CMK (cell line): ENCODE measurements around the gene PDK3.

Source experiments
- DNase-seq: peaks from one replicate; pipeline ENCODE4 v3.0.0-alpha.2; 2010; ENCODE audit warnings: low read depth

Gene PDK3

DNA sequence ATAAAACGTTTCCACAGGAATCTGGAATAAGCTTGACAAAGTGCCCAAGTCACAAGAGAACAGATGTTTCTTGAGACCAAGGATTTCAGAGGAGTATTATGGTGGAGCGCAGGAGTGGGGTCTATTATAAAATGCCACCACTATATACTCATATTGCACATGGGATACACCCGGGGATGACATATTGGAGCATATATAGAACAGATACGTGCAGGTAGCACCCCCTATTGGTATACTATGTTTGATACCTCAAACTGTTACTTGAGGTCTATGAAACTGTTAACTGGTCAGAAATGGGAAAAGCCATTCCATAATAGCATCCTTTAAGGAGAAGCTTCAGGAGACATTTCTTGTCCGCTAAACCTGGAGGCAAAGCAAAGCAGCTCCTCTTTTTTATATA lies 96.0 kb downstream of the PDK3 start:
- DNase-seq: no peak

DNA sequence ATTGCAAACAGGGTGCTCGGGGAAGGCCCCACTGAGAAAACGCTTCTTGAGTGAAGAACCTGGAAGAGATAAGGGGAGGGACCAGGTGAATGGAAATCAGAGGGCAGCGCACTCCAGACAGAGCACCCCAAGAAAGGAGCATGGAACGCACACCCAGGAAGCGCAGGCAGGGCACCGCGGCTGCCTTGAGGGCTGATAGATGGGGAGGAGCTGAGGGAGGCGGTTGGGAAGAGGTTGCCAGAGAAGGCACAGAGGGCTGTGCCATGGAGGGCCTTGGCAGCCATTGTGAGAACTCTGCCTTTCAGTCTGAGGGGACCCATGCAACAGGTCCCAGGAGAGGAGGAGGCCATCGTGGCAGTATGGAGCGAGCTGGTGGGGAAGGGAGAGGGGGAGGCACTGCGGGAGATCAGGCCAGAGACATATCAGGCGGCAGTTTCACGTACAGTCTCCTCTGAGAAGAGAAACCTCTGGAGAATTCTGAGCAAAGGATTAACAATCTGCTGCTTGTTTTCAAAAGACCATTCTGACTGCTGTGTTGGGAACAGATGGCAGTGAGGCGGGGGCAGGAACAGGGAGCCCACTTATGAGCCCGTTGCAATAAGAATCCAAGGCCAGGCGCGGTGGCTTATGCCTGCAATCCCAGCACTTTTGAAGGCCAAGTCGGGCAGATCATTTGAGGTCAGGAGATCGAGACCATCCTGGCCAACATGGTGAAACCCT lies 98.4 kb downstream of the PDK3 start:
- no peak for DNase-seq

DNA sequence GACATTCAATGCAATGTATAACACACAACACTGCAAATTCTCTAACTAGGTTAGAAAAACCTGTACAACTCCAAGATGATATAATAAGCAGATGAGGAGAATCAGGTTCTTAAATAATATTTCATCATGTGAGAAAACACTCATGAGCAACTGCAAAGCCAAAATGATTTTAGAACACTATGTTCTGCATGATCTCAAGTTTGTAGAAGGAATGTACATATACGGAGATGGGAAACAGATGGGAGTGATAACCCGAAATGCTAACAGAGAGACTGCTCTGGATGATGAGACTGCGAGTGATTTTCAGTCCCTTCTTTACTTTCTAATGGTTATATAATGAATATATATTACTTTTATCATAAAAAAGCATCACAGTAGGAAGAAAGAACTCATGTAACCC lies 101.2 kb downstream of the PDK3 start:
- DNase-seq: no peak

GRCh38 chrX:24567169-24567568 lies 102.1 kb downstream of the PDK3 start:
- no peak for DNase-seq

GRCh38 chrX:24574743-24575142 lies 109.7 kb downstream of the PDK3 start:
- DNase-seq: no peak

GRCh38 chrX:24575496-24575895 lies 110.4 kb downstream of the PDK3 start:
- DNase-seq: no peak

GRCh38 chrX:24577091-24577490 lies 112.0 kb downstream of the PDK3 start:
- no peak for DNase-seq
